ACC112 (cell line): ENCODE results near the gene CHP1.
A peak's percentile ranks its signal among the peaks of the same experiment; 100 is the strongest.

Experiments used
- H2AFZ ChIP-seq: fragments of 200-600 bp; sonication (generic); one replicate; pipeline ENCODE4 v1.6.0; 2017; ENCODE audit warnings: antibody characterized with exemption, low read length; ENCODE audit not compliant: unreplicated experiment
- H3K27ac ChIP-seq: fragments of 200-600 bp; sonication (generic); 2 replicates; pipeline ENCODE4 v1.5.1; 2014; ENCODE audit warnings: low read depth, mild to moderate bottlenecking, antibody characterized with exemption, low read length, moderate library complexity
- H3K27me3 ChIP-seq: fragments of 200-600 bp; sonication (generic); 2 replicates; pipeline ENCODE4 v1.6.1; 2014; ENCODE audit warnings: mild to moderate bottlenecking, antibody characterized with exemption, low read length, moderate library complexity, mixed read lengths; ENCODE audit not compliant: insufficient read depth
- H3K36me3 ChIP-seq: fragments of 200-600 bp; sonication (generic); 2 replicates; pipeline ENCODE4 v1.6.1; 2016; ENCODE audit warnings: mild to moderate bottlenecking, antibody characterized with exemption, low read length, moderate library complexity, mixed read lengths; ENCODE audit not compliant: insufficient read depth
- H3K4me1 ChIP-seq: fragments of 200-600 bp; sonication (generic); one replicate; pipeline ENCODE4 v1.6.1; 2016; ENCODE audit warnings: low read length, mixed read lengths; ENCODE audit not compliant: insufficient read depth, unreplicated experiment, control insufficient read depth
- H3K4me3 ChIP-seq: fragments of 200-600 bp; sonication (generic); 2 replicates; pipeline ENCODE4 v1.5.1; 2014; ENCODE audit warnings: mild to moderate bottlenecking, low read depth, low read length
- H3K79me2 ChIP-seq: fragments of 200-600 bp; sonication (generic); one replicate; pipeline ENCODE4 v1.6.0; 2016; ENCODE audit warnings: low read length; ENCODE audit not compliant: control insufficient read depth, unreplicated experiment, insufficient read depth

CHP1 gene

DNA sequence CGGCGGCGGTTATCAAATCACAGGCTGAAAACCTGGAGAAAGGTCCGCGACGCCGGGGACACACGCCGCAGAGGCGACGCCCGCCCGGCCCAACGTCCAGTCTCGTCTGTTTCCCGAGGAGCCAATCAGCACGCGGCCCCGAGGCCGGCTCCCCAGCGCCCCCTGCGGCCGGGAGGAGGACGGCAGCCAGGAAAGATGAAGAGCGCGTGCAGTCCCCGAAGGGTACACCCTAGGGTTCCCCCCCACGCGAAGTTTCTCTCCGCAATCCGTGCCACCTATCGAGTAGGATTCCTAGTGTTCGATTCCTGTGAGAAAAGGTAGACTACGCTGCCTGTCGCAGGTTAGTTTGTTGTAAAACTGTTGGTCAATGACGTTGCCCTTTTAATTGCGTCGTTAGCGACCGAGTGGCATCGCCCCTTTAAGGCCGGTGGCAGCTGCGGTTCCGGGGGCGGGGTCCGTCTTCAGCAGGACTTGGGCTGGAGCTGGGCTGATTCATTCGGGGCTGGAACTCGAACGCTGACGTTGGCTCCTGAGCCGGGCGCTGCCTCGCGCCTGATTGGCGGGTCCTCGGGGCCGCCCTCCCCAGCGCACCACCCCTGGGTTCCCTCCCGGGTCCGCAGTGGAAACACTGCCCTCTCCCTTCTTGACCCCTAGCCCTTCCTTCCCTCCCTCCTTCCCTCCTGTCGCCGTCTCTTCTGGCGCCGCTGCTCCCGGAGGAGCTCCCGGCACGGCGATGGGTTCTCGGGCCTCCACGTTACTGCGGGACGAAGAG, at the start of gene CHP1, which contains the start of gene EXD1:
Gene CHP1, plus strand, starts transcription at position 619 of the 772 bp plus-strand sequence. Its CDS starts 115 bp downstream, at position 734.
Gene EXD1, minus strand, starts transcription at position 108 of the 772 bp plus-strand sequence. CDS start 4,182 bp downstream, outside the sequence.
- Histone ChIP-seq H2AFZ (peak within 1 kb of the TSS; percentile 94), H3K4me1 (peaks cover 20% of the 10 kb centered on the region)

DNA sequence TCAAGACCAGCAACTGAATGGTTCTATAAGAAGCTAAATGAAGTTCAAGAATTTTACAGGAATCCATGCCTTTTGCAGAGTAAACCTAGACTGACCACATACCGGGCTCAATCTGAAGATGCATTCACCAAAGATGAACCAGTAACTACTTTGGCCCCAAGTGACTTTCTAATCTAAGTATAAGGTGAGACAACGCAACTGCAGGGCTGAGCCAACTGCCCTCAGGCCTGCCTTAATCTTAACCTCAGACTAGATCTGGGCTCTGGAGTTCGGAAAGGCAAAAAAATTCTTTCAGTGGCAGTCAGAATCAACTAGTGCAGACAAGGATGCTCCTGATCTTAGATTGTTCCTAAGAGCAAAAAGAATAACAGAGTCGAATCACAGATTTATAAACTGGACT, 48.8 kb upstream of the CHP1 start:
- Histone ChIP-seq H3K36me3 (no peaks in the 10 kb centered on the region), H3K27ac (no peak overlapping the region), H2AFZ (no peak overlapping the region), H3K4me3 (no peak overlapping the region), H3K79me2 (no peaks in the 10 kb centered on the region), H3K4me1 (peaks cover 9% of the 10 kb centered on the region), H3K27me3 (no peaks in the 10 kb centered on the region)

More for the DNA sequence above, at the start of gene CHP1, which contains the start of gene EXD1:
- peak within 1 kb of the TSS; percentile 68 for H3K27ac ChIP-seq
- H3K27me3 ChIP-seq, result no peaks in the 10 kb centered on the region
- H3K4me3 ChIP-seq, result peak within 1 kb of the TSS; percentile 93
- peaks cover 40% of the 10 kb centered on the region for H3K79me2 ChIP-seq
- H3K36me3 ChIP-seq, result no peaks in the 10 kb centered on the region

DNA sequence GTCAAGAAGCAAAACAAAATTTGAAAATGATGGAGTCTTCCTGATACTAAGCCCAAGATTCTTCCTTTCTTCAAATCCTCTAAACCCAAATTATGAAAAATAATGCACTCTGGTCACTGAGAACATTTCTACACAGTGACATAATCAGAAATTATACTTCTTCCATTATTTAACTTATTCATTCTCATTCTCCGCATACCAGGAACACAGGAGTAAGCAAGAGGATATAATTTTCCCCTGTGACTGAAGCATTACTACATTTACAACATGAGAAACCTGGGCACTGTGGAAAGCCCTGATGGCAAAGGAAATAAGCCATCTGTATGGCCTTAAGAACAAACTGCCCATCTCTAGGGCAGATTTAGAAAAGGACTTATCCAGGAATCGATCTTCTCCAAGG, 47.5 kb upstream of the CHP1 start:
- Histone ChIP-seq H3K4me1 (peaks cover 9% of the 10 kb centered on the region), H3K36me3 (no peaks in the 10 kb centered on the region), H3K27me3 (no peaks in the 10 kb centered on the region), H3K27ac (no peak overlapping the region), H3K79me2 (no peaks in the 10 kb centered on the region), H3K4me3 (no peak overlapping the region), H2AFZ (peak overlapping the region; percentile 26)

DNA sequence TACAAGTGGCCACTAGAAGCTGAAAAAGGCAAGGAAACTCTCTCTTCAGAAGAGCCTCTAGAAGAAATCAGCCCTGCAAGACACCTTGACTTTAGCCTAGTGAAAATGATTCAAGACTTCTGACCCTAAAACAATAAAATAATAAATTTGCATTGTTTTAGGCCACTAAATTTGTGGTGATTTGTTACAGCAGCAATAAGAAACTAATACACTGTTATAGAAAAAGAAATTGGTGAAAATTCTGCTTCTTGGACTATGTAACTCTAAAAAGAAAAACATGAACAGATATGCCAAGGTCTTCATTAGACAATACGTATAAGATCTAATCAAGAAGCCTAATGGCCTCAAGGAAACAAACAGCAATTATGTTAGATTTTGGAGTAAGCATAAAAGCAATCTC, 36.6 kb upstream of the CHP1 start:
- Histone ChIP-seq H2AFZ (no peak overlapping the region), H3K4me3 (no peak overlapping the region), H3K79me2 (no peaks in the 10 kb centered on the region), H3K27me3 (no peaks in the 10 kb centered on the region), H3K4me1 (no peaks in the 10 kb centered on the region), H3K36me3 (no peaks in the 10 kb centered on the region), H3K27ac (no peak overlapping the region)

- no peak overlapping the region for H3K4me3 ChIP-seq
- H3K27me3 ChIP-seq, result no peaks in the 10 kb centered on the region
- H3K36me3 ChIP-seq, result no peaks in the 10 kb centered on the region
- no peaks in the 10 kb centered on the region for H3K4me1 ChIP-seq
- no peak overlapping the region for H2AFZ ChIP-seq
- H3K27ac ChIP-seq, result no peak overlapping the region
- H3K79me2 ChIP-seq, result no peaks in the 10 kb centered on the region
These were observed 31.6 kb upstream of the CHP1 start for GRCh38 chr15:41199470-41199869.

- no peak overlapping the region for H3K27ac ChIP-seq
- no peak overlapping the region for H2AFZ ChIP-seq
- no peaks in the 10 kb centered on the region for H3K79me2 ChIP-seq
- H3K27me3 ChIP-seq, result no peaks in the 10 kb centered on the region
- H3K36me3 ChIP-seq, result no peaks in the 10 kb centered on the region
- H3K4me1 ChIP-seq, result peaks cover 3% of the 10 kb centered on the region
- no peak overlapping the region for H3K4me3 ChIP-seq
These were observed 27.7 kb upstream of the CHP1 start for GRCh38 chr15:41203395-41203794.

DNA sequence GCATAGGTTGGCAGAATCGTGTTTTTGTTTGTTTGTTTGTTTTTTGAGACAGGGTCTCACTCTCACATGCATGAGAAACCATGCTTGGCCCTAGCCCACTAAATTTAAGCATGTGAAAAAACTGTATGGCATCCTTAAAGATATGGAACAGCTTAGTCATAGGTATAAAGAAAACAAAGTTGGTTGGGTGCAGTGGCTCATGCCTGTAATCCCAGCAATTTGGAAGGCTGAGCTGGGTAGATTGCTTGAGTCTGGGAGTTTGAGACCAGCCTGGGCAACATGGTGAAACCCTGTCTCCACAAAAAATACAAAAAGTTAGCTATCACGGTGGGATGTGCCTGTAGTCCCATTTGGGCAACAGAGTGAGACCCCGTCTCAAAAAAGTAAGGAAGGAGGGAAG, 25.8 kb upstream of the CHP1 start:
- Histone ChIP-seq H3K36me3 (no peaks in the 10 kb centered on the region), H3K27ac (no peak overlapping the region), H2AFZ (no peak overlapping the region), H3K4me3 (no peak overlapping the region), H3K27me3 (no peaks in the 10 kb centered on the region; the same call in 1 of the 2 replicates), H3K79me2 (no peaks in the 10 kb centered on the region), H3K4me1 (peaks cover 3% of the 10 kb centered on the region)

- no peak overlapping the region for H2AFZ ChIP-seq
These were observed 23.2 kb upstream of the CHP1 start for GRCh38 chr15:41207687-41208448.

DNA sequence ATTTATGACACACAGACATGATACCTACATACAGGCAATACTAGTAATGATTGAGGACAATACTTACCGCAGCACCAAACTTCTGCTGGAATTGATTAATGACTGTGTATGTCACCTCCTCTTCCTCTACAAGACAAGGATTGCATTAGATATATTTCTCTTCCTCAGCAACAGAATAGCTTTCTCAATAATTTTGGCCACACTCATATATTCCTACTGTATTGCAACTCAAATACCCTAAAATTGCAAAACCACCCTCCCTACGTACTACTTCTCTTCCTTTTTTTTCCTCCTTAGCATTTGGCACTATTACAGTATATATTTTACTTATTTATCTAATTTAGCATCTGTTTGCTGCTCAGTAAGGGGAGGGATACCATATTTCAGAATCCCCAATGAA, 15.4 kb upstream of the CHP1 start:
- H3K27me3 ChIP-seq, result peaks cover 26% of the 10 kb centered on the region
- H3K4me1 ChIP-seq, result no peaks in the 10 kb centered on the region
- H3K27ac ChIP-seq, result no peak overlapping the region
- no peaks in the 10 kb centered on the region for H3K79me2 ChIP-seq
- no peaks in the 10 kb centered on the region for H3K36me3 ChIP-seq
- H2AFZ ChIP-seq, result no peak overlapping the region
- H3K4me3 ChIP-seq, result no peak overlapping the region

More at GRCh38 chr15:41207687-41208448, 23.2 kb upstream of the CHP1 start:
- Histone ChIP-seq H3K36me3 (no peaks in the 10 kb centered on the region), H3K79me2 (no peaks in the 10 kb centered on the region), H3K27me3 (peaks cover 2% of the 10 kb centered on the region; the same call in 1 of the 2 replicates), H3K4me3 (no peak overlapping the region), H3K4me1 (peaks cover 3% of the 10 kb centered on the region), H3K27ac (no peak overlapping the region)

DNA sequence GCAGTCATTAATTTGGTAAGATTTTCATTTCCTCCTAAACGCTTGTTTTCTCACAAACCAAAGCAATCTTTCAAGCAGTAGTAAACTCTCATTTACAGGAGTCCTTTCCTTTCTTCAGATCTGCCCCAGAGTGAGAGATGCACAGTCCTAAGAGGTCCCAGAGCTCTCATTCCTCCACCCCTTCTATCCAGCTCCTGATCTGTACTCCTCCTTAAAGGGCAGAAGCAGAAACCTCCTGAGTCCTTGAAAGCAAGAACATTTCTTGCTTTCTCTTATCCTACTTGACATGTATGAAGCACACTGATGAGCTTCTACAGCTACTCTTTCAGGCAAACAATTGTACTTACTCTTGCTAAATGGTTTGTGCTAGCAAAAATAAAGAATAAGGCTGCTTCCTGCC, 12.2 kb upstream of the CHP1 start:
- Histone ChIP-seq H3K27me3 (peaks cover 24% of the 10 kb centered on the region), H3K79me2 (no peaks in the 10 kb centered on the region), H3K27ac (no peak overlapping the region), H2AFZ (no peak overlapping the region), H3K4me1 (no peaks in the 10 kb centered on the region), H3K4me3 (no peak overlapping the region), H3K36me3 (no peaks in the 10 kb centered on the region)
